Lower lobe of right lung (tissue), 2 donors: Measurements from ENCODE around the gene HCN4. TPM values are rescaled to one million over a fixed set of nuclear protein-coding genes. Genes with fewer than 3 reads are reported as not detected.

Experiments
- ATAC-seq, 2 donors: fragments of 200-7000 bp; cut with Tn5 transposase; one replicate each; pipeline ENCODE4 v1.9.1; 2020 to 2022; ENCODE audit warnings: mild to moderate bottlenecking in 2 of 2, moderate library complexity in 2 of 2
- DNase-seq: peaks from one replicate; pipeline ENCODE4 v3.0.0-alpha.2; 2020
- H3K27ac ChIP-seq: fragments of 200-600 bp; one replicate; pipeline ENCODE4 v1.8.0; 2022
- H3K27me3 ChIP-seq: fragments of 200-600 bp; one replicate; pipeline ENCODE4 v1.8.0; 2022; ENCODE audit warnings: low read depth
- H3K36me3 ChIP-seq: fragments of 200-600 bp; one replicate; pipeline ENCODE4 v1.8.0; 2022; ENCODE audit warnings: mild to moderate bottlenecking
- H3K4me1 ChIP-seq: fragments of 200-600 bp; one replicate; pipeline ENCODE4 v1.8.0; 2022
- H3K4me3 ChIP-seq: fragments of 200-600 bp; one replicate; pipeline ENCODE4 v1.8.0; 2022; ENCODE audit warnings: mild to moderate bottlenecking
- H3K9me3 ChIP-seq: fragments of 200-600 bp; one replicate; pipeline ENCODE4 v1.8.0; 2022
- intact Hi-C: fragments of 100-400 bp; cut with DNase I; formaldehyde crosslinking; loops from one replicate; pipeline ENCODE4 v1.11.0; 2022
- total RNA-seq: library from RNA; stranded (reverse); fragmentation: NEBNext Ultra II Directional; extraction: Animal tissue kit (Norgen Biotek cat#: 25700); gene quantifications from one replicate; pipeline ENCODE4 v1.2.1, GENCODE V29; 2021
- TF ChIP-seq, protein P1 (sequence below): fragments of 200-600 bp; IDR thresholded peaks from one replicate; pipeline ENCODE4 v1.8.0; 2022; ENCODE audit warnings: antibody characterized with exemption, mild to moderate bottlenecking
- donor health status: DM: no; HTN: yes; CAD: no; lungs with severe emphysema.

The HCN4 gene
- total RNA-seq, 1 donor from 2014 or later, result 0.18 TPM

DNA sequence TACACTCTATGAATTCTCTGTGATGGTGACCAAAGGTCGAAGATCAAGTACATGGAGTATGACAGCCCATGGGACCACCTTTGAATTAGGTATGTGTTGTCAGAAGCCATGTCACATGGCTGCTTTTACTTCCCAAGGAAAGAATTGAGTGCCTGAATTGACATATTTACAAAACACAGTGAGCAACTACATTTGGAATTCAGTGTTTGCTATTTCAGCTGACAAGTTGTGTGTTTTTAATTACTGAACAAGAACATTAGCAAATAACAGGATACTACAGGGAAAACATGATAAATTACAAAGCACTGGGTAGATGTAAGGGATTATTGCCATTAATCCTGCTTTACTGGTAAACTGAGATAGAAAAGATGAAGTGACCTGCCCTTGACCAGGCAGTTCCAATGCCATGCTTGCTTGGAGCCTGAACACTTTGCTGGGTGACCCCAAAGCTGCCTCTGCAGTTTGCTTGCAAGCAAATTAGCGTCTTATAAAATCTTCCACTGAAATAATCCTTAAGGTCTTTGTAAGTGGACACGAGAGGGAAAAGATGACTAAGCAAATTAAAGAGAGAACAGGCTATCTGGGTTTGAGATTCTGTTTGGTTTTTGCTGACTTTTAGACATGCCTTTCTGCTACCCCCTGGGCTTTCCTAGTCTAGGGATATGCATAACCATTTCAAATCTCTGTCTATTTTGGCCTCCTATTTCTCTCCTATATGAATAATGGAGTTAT, 98.2 kb downstream of the HCN4 start:
- H3K36me3 ChIP-seq, result peaks cover 50% of the 10 kb centered on the region
- intact Hi-C loops, result no loop called here
- ATAC-seq, result no peak
- TF ChIP-seq, protein P1, sequence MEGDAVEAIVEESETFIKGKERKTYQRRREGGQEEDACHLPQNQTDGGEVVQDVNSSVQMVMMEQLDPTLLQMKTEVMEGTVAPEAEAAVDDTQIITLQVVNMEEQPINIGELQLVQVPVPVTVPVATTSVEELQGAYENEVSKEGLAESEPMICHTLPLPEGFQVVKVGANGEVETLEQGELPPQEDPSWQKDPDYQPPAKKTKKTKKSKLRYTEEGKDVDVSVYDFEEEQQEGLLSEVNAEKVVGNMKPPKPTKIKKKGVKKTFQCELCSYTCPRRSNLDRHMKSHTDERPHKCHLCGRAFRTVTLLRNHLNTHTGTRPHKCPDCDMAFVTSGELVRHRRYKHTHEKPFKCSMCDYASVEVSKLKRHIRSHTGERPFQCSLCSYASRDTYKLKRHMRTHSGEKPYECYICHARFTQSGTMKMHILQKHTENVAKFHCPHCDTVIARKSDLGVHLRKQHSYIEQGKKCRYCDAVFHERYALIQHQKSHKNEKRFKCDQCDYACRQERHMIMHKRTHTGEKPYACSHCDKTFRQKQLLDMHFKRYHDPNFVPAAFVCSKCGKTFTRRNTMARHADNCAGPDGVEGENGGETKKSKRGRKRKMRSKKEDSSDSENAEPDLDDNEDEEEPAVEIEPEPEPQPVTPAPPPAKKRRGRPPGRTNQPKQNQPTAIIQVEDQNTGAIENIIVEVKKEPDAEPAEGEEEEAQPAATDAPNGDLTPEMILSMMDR, result no peak
- no peaks in the 10 kb centered on the region for H3K4me1 ChIP-seq
- no peaks in the 10 kb centered on the region for H3K9me3 ChIP-seq
- no peak for DNase-seq
- H3K27ac ChIP-seq, result no peak overlapping the region
- no peak overlapping the region for H3K4me3 ChIP-seq
- H3K27me3 ChIP-seq, result no peaks in the 10 kb centered on the region

Other genes with a start within 250 kb of the HCN4 start
- not detected for gene REC114, start 74.2 kb upstream of the HCN4 start, total RNA-seq